ENCODE data around the gene SLC27A3.

- TF ChIP-seq, protein P1, sequence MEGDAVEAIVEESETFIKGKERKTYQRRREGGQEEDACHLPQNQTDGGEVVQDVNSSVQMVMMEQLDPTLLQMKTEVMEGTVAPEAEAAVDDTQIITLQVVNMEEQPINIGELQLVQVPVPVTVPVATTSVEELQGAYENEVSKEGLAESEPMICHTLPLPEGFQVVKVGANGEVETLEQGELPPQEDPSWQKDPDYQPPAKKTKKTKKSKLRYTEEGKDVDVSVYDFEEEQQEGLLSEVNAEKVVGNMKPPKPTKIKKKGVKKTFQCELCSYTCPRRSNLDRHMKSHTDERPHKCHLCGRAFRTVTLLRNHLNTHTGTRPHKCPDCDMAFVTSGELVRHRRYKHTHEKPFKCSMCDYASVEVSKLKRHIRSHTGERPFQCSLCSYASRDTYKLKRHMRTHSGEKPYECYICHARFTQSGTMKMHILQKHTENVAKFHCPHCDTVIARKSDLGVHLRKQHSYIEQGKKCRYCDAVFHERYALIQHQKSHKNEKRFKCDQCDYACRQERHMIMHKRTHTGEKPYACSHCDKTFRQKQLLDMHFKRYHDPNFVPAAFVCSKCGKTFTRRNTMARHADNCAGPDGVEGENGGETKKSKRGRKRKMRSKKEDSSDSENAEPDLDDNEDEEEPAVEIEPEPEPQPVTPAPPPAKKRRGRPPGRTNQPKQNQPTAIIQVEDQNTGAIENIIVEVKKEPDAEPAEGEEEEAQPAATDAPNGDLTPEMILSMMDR (IDR thresholded peaks at IDR 0.05): no peak
- TF ChIP-seq POLR2AphosphoS5 (IDR thresholded peaks at IDR 0.05) (no peak), EP300 (IDR thresholded peaks at IDR 0.05) (no peak), POLR2A (IDR thresholded peaks at IDR 0.05) (no peak)
Measured at GRCh38 chr1:153799016-153799415, 23.8 kb downstream of the SLC27A3 start.

Measured in gastroesophageal sphincter (tissue), 3 donors.